IPS-18c (cell line): Measurements from ENCODE around the gene KHDC4.
"Not testable (repeated sequence)": the region's sequence is repeated elsewhere in the genome, so short reads cannot be mapped to it uniquely, and the experiment has no call there.

Experiments
- H3K4me3 ChIP-seq: 2 replicates; pipeline ENCODE4 v1.7.0; 2013; ENCODE audit warnings: low read depth, mild to moderate bottlenecking, low read length, moderate library complexity; ENCODE audit not compliant: insufficient read depth
- H3K9me3 ChIP-seq: one replicate; pipeline ENCODE4 v1.6.1; 2013; ENCODE audit warnings: mild to moderate bottlenecking, low read length, moderate library complexity; ENCODE audit not compliant: control insufficient read depth, insufficient read depth

Gene KHDC4

DNA sequence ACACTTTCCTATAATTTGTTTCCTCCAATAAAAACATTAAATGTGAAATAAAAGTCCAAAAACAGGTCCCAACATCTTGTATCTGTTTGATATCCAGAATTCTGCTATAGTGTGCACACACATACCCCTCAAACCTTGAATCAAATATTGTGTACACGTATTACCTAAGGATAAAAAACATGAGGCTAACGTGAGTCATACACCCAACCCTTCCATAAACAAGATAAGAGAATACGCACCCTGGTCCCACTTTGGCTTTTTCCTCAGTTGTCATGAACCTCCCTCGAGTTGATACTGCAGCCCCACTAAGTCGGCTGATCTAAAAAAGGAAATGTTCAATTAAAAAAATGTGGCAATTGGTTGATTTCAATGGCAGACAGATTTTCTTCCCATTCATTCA is 5.2 kb downstream of the KHDC4 start:
- Histone ChIP-seq H3K9me3 (no peaks in the 10 kb centered on the region), H3K4me3 (no peak overlapping the region)

GRCh38 chr1:155925506-155925905 is 8.7 kb downstream of the KHDC4 start:
- H3K4me3 ChIP-seq: no peak overlapping the region

GRCh38 chr1:155920717-155921116 is 13.5 kb downstream of the KHDC4 start:
- no peaks in the 10 kb centered on the region for H3K9me3 ChIP-seq

More at GRCh38 chr1:155925506-155925905, 8.7 kb downstream of the KHDC4 start:
- no peaks in the 10 kb centered on the region for H3K9me3 ChIP-seq

DNA sequence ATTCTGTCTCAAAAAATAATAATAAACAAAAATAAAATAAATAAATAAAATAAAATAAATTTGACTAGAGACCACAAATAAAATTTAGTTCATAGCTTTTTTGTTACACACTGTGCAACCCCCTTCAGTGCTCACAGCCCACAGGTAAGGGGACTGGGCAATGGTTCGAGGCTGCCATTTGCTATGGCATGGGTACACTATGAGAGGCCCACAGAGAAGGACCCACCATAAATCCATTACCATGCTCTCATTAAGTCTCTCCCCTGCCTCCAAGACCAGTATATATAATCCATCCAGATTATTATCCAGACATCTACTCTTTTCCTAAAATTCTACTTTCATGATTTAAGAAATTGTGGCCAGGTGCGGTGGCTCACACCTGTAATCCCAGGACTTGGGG is 14.4 kb downstream of the KHDC4 start:
- Histone ChIP-seq H3K4me3 (no peak overlapping the region), H3K9me3 (no peaks in the 10 kb centered on the region)

More at GRCh38 chr1:155920717-155921116, 13.5 kb downstream of the KHDC4 start:
- H3K4me3 ChIP-seq: no peak overlapping the region

- Histone ChIP-seq H3K9me3 (no peaks in the 10 kb centered on the region), H3K4me3 (no peak overlapping the region)
Observed at GRCh38 chr1:155918660-155919059, 15.6 kb downstream of the KHDC4 start.

DNA sequence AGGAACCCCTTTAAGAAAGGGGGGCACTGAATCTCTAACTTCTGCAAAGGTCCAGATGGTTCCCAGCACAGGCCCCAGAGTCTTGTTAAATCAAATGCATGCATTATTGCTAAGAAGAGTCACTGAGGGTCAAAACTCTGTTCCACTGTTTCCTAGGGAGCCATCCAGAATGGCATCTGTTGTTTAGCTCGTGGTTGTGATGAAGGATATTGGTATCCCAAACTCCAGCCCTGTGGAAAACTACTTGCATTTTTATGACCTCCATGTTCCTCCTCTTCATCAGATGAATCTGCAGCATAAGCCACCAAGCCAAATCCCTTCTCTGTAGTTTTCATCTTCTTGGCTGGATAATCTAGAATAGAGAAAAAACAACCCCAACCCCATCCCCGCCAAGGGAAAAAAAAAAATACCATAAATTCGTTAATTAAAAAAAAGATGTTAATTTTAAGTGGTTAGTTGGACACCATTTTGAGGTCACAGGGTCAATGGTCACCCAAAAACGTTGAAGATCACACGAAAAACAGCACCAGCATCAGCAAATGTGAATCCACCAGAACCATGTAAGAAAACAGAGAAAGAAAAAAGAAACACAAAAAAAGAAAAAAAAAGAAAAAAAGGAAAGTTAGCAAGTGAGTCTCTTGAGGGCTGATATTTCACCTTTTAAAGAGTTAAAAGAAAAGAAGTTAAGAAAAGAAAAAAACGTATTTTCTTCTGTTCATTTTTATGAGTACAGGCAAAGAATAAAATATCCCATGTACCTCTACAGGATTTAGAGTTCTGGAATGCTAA is 20.1 kb downstream of the KHDC4 start:
- no peak overlapping the region for H3K4me3 ChIP-seq

GRCh38 chr1:155912056-155912536 is 22.1 kb downstream of the KHDC4 start:
- Histone ChIP-seq H3K9me3 (no peaks in the 10 kb centered on the region), H3K4me3 (no peak overlapping the region)

More for the DNA sequence above, 20.1 kb downstream of the KHDC4 start:
- H3K9me3 ChIP-seq: no peaks in the 10 kb centered on the region

- H3K4me3 ChIP-seq: peak within 1 kb of the TSS; percentile 53
- H3K9me3 ChIP-seq: no peaks in the 10 kb centered on the region
Observed at GRCh38 chr1:155911156-155912055, 22.8 kb downstream of the KHDC4 start, which contains the start of gene RIT1. Gene RIT1 (minus strand): TSS chr1:155911349. CDS start chr1:155910761, 588 bp downstream.

DNA sequence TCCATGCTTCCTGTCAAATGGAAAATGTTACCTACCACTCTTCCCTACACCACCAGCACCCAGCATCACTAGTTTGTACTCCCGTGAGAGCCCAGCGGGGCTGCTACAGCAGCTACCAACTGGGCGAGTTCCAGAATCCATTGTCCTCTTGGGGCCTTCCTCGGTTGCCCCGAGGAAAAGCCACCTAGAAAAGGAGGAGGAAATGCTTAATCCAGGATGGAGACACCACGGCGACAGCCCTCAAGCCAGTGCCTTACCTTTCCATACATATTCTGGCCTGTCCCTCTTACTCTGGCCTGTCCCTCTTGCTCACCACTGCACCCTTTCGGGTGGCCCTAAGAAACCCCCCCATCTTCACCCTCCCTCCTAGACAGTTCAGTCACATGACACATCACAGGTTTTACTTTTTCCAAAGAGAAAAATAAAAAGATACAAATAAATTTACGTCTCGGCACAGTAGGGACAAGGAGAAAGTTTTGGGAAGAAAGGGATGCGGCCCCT is 23.5 kb downstream of the KHDC4 start:
- no peaks in the 10 kb centered on the region for H3K9me3 ChIP-seq
- H3K4me3 ChIP-seq: peak overlapping the region; percentile 53

DNA sequence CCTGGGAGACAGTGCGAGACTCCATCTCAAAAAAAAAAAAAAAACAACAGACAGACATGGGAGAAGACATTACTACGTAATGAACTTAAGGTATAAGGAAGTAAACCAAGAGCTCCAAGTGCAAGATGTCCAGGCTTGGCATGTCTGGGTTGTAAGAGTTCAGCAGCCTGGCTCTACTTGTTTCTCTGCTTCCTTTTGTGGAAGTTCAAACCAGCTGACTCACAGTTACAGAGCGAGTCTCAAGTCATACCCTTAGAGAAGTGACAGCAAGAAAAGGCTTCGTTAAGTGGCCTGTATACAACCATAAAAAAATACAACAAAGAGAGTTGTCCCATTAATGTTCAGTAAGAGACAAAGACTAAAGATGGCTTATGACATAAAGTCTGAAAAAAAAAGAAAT is 24.3 kb downstream of the KHDC4 start:
- Histone ChIP-seq H3K4me3 (no peak overlapping the region), H3K9me3 (no peaks in the 10 kb centered on the region)

GRCh38 chr1:155904261-155904660 is 30.0 kb downstream of the KHDC4 start:
- Histone ChIP-seq H3K4me3 (no peak overlapping the region), H3K9me3 (no peaks in the 10 kb centered on the region)

- H3K4me3 ChIP-seq: no peak overlapping the region
- H3K9me3 ChIP-seq: no peaks in the 10 kb centered on the region
Observed at GRCh38 chr1:155900161-155900560, 34.1 kb downstream of the KHDC4 start.

DNA sequence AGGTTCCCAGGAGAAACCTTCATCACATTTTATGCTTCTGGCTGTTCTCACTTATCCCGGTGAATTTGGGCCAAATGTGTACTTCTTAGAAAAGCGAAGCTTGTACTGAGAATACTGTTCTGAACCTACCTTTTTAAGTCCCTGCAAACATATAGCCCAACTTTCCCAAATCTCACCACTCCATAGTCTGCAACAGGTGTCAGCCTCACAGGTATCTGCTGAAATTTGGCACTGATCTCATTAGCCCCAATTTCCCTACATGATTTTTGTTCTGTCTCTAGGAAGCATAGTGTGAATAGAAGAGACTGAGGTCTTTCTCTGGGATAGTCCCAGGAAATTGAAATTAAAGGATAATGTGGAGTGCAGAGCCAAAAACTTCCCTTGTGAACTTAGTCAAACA is 34.5 kb downstream of the KHDC4 start:
- H3K9me3 ChIP-seq: no peaks in the 10 kb centered on the region
- no peak overlapping the region for H3K4me3 ChIP-seq

- H3K4me3 ChIP-seq: no peak overlapping the region
- H3K9me3 ChIP-seq: no peaks in the 10 kb centered on the region
Observed at GRCh38 chr1:155898888-155899287, 35.3 kb downstream of the KHDC4 start.

DNA sequence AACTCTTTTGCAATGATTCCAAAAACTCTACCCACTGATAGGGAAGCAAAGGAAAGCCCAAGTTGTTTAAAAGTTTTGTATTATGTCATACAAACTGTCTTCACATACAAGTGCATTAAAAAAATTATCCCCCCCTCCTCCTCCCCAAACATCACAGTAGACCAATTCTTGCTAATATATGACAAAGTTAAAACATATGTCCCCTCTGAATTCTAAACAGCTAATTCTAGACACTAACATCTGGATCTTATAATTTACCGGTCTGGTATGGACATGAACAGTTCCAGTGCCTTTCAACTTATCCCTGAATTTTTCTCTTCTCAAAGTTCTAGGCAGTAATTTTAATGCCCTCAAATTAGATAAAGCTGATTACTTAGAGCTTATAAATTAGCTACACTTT is 36.5 kb downstream of the KHDC4 start:
- no peaks in the 10 kb centered on the region for H3K9me3 ChIP-seq

GRCh38 chr1:155896476-155896875 is 37.7 kb downstream of the KHDC4 start:
- not testable (repeated sequence) for H3K9me3 ChIP-seq, H3K4me3 ChIP-seq

More for the DNA sequence above, 36.5 kb downstream of the KHDC4 start:
- no peak overlapping the region for H3K4me3 ChIP-seq

DNA sequence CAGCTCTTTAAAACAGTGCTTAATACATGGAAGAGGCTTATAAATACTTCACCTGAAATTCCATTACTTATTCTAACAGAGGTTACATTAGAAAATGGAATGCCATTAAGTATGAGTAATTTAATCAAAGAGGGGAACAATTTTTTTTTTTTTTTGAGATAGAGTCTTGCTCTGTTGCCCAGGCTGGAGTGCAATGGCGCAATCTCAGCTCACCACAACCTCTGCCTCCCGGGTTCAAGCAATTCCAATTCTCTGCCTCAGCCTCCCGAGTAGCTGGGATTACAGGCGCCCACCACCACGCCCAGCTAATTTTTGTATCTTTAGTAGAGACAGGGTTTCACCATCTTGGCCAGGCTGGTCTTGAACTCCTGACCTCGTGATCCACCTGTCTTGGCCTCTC is 38.6 kb downstream of the KHDC4 start:
- H3K4me3 ChIP-seq, H3K9me3 ChIP-seq: not testable (repeated sequence)
